ENCODE results near the gene NR6A1.

DNA sequence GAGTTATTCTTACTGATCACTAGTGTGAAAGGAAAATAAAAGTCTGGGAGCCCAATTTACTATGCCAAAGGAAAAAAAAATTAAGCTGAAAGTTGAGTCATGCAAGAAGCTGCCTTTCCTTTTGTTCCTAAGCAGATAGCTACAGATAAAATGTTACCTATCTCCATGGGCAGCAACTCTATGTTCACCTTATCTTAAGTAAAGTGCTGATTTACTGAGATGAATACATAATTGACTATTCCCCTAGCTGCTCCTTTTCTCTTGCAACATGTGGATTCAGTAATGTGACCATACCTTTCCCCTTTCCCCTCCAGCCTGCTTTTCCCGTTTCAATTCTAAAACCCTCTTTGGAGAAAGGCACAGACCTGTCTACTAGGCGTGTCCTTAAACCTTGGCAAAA, 201.2 kb downstream of the NR6A1 start:
- no peak for TF ChIP-seq EZH2phosphoT487 (IDR thresholded peaks at IDR 0.05; ENCODE audit: insufficient read depth, low read depth)
- no peak for TF ChIP-seq EZH2 (IDR thresholded peaks at IDR 0.05; ENCODE audit: insufficient read depth, poor library complexity, severe bottlenecking)
